HepG2 (cell line): ENCODE results near the gene GFOD1. TPM values are rescaled to one million over a fixed set of nuclear protein-coding genes. Genes with fewer than 3 reads are reported as not detected.

Experiments used
- ATAC-seq: fragments of 200-7000 bp; cut with Tn5 transposase; 3 replicates; pipeline ENCODE4 v1.9.1; 2020; ENCODE audit warnings: mild to moderate bottlenecking, moderate library complexity
- BruUV-seq: library from RNA; stranded (reverse); fragments of 400-500 nt; replicated peaks from 2 replicates; lab custom pipeline; 2021; lab: Mats Ljungman, UMichigan
- CTCF ChIA-PET: fragments of 300-600 bp; formaldehyde crosslinking; extraction: SDS; loops from one replicate; lab custom pipeline; 2021; ENCODE audit warnings: low total read pairs, inconsistent platforms, low intra/inter-chr PET ratio; lab: Yijun Ruan, JAX
- POLR2A ChIA-PET: fragments of 350-600 bp; sonication (Branson Sonifier 250); formaldehyde crosslinking; loops from one replicate; lab custom pipeline; 2020; ENCODE audit warnings: antibody characterized with exemption, inconsistent platforms; lab: Yijun Ruan, JAX
- DNase-seq: peaks from one replicate; pipeline ENCODE4 v3.0.0-alpha.2; 2015; ENCODE audit warnings: low spot score
- FAIRE-seq: peaks from 3 replicates; lab custom pipeline; 2011; peaks lifted over from hg19 to GRCh38; lab: Jason Lieb, UNC
- H2AFZ ChIP-seq: one replicate; pipeline ENCODE4 v1.6.1; 2011; ENCODE audit warnings: low read length, inconsistent platforms
- H3K27ac ChIP-seq: fragments of 300-600 bp; 3 replicates; pipeline ENCODE4 v1.8.0; 2011; ENCODE audit warnings: mixed run types, mild to moderate bottlenecking, mixed read lengths, low read length, inconsistent platforms; ENCODE audit not compliant: insufficient read depth; ENCODE audit errors: extremely low read length
- H3K27me3 ChIP-seq, 2 experiments: fragments of 200-600 bp in 1 of 2; 2 replicates in 1 of 2; 3 replicates in 1 of 2; pipeline versions ENCODE4 v1.6.0 to v1.8.0; 2011; ENCODE audit warnings: low read length in 2 of 2, mild to moderate bottlenecking in 2 of 2, moderate library complexity in 2 of 2, inconsistent platforms in 1 of 2; ENCODE audit not compliant: insufficient read depth in 2 of 2, control insufficient read depth in 1 of 2
- H3K36me3 ChIP-seq, 2 experiments: fragments of 200-600 bp in 1 of 2; replicated peaks in 1 of 2; 2 replicates in 1 of 2; 3 replicates in 1 of 2; pipeline versions ENCODE4 v1.5.1 to v1.8.0; 2011; ENCODE audit warnings: low read length in 2 of 2, inconsistent platforms in 1 of 2; ENCODE audit not compliant: insufficient read depth in 2 of 2, control insufficient read depth in 1 of 2
- H3K4me1 ChIP-seq: 2 replicates; pipeline ENCODE4 v1.5.1; 2012; ENCODE audit warnings: low read length, inconsistent platforms; ENCODE audit not compliant: insufficient read depth
- H3K4me2 ChIP-seq: 2 replicates; pipeline ENCODE4 v1.6.0; 2011; ENCODE audit warnings: low read depth, low read length, inconsistent platforms
- H3K4me3 ChIP-seq, 3 experiments: fragments of 200-600 bp in 1 of 3; sonication (generic), shearing (Covaris generic) in 1 of 3; replicated peaks in 1 of 3; 2 replicates each; pipeline ENCODE4 v1.5.1; 2011 to 2016; ENCODE audit warnings: low read length in 3 of 3, inconsistent platforms in 2 of 3, low read depth in 2 of 3, mild to moderate bottlenecking in 2 of 3, control low read depth in 1 of 3, mixed read lengths in 1 of 3; ENCODE audit not compliant: insufficient read depth in 1 of 3
- H3K79me2 ChIP-seq: one replicate; pipeline ENCODE4 v1.6.1; 2011; ENCODE audit warnings: low read length, inconsistent platforms; ENCODE audit not compliant: insufficient read depth
- H3K9ac ChIP-seq: 2 replicates; pipeline ENCODE4 v1.6.0; 2011; ENCODE audit warnings: mild to moderate bottlenecking, low read depth, low read length, inconsistent platforms; ENCODE audit not compliant: insufficient read depth
- H3K9me3 ChIP-seq: 2 replicates; pipeline ENCODE4 v1.5.1; 2012; ENCODE audit warnings: mild to moderate bottlenecking, low read length
- H4K20me1 ChIP-seq: 2 replicates; pipeline ENCODE4 v1.6.0; 2011; ENCODE audit warnings: inconsistent platforms, mild to moderate bottlenecking, low read length, moderate library complexity; ENCODE audit not compliant: insufficient read depth
- ATF7 ChIP-seq, 2 experiments: fragments of 450-650 bp in 1 of 2; sonication (generic) in 1 of 2; formaldehyde crosslinking in 1 of 2; IDR thresholded peaks; 2 replicates each; pipeline versions ENCODE4 v1.4.0 to v1.6.1; 2016 to 2020; ENCODE audit warnings: antibody characterized with exemption in 1 of 2, mild to moderate bottlenecking in 1 of 2, missing genetic modification reagents in 1 of 2
- BCL6 ChIP-seq: IDR thresholded peaks from 2 replicates; pipeline ENCODE4 v1.6.1; 2016; ENCODE audit warnings: missing genetic modification reagents, missing compliant biosample characterization
- CEBPB ChIP-seq: IDR thresholded peaks from 2 replicates; pipeline ENCODE4 v1.6.1; 2011; ENCODE audit warnings: low read depth, low read length, improper control_type of control experiment, borderline replicate concordance
- HNF4A ChIP-seq: sonication (generic); formaldehyde crosslinking; IDR thresholded peaks from 2 replicates; pipeline ENCODE4 v1.4.0; 2020; ENCODE audit warnings: missing genetic modification reagents
- TEAD2 ChIP-seq: sonication (generic); formaldehyde crosslinking; IDR thresholded peaks from 2 replicates; pipeline ENCODE4 v1.9.0; 2021; ENCODE audit warnings: missing genetic modification reagents
- ZEB1 ChIP-seq: IDR thresholded peaks from 2 replicates; pipeline ENCODE4 v1.6.1; 2012; ENCODE audit warnings: mild to moderate bottlenecking, low read depth, inconsistent platforms; ENCODE audit not compliant: insufficient replicate concordance
- ZNF646 ChIP-seq: sonication (generic); formaldehyde crosslinking; IDR thresholded peaks from 2 replicates; pipeline ENCODE4 v1.9.0; 2021; ENCODE audit warnings: mild to moderate bottlenecking, missing genetic modification reagents
- WGBS: methylation state at CpG from one replicate; pipeline ENCODE4 v1.1.6; 2017; ENCODE audit warnings: low lambda C conversion rate; 5-methylcytosine and 5-hydroxymethylcytosine counted together
- in situ Hi-C: cut with HindIII; loops from 2 replicates; pipeline ENCODE4 v1.10.0; 2017; ENCODE audit warnings: low pct_unique_long_range_greater_than_20kb; ENCODE audit not compliant: extremely low pct_ligation_motif_present
- intact Hi-C: fragments of 100-400 bp; cut with micrococcal nuclease; formaldehyde crosslinking; loops from one replicate; pipeline ENCODE4 v1.10.0; 2022; ENCODE audit not compliant: unreplicated experiment
- polyA plus RNA-seq, 8 experiments: library from polyadenylated mRNA; depleted of rRNA in 3 of 8; stranded (reverse) in 7 of 8; unstranded in 1 of 8; fragments of >200 nt; fragmentation: Illumina TruSeq in 4 of 8; extraction: Trizol in 4 of 8; gene quantifications; 2 replicates each; pipeline versions ENCODE4 v1.2.1 to v1.2.3, GENCODE V29; 2011 to 2016; ENCODE audit warnings: low read depth in 4 of 8, missing spikeins in 1 of 8, mixed read lengths in 1 of 8; ENCODE audit not compliant: insufficient read depth in 1 of 8
- total RNA-seq, 5 experiments: library from RNA; depleted of rRNA; stranded (reverse); fragments of >200 nt; fragmentation: Illumina TruSeq; extraction: Trizol; gene quantifications; 2 replicates each; pipeline ENCODE4 v1.2.3, GENCODE V29; 2016; ENCODE audit warnings: low read depth in 1 of 5

The GFOD1 gene
- total and polyA plus RNA-seq, 2 of the 13 experiments (the other 11 are each of a cell fraction or from before 2014, with no cell fraction given) = 1.9 to 6.4 TPM

DNA sequence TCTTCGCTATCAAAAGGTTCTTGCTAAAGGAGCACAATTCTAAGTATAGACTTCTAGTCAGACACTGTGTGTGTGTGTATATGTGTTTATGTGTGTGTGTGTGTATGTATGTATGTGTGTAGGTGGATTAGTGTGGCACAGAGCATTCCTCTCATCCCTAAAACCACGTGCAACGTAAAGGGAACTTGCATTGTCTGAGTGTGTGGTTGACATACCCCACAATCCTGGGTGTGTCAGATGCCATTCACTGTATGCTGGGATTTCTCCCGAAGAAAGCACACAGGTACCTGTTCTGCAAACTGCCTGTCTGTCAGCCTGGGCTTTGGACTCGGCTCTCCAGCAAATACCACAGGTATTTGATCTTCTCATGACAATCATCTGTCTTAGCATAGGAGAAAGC is 116.8 kb downstream of the GFOD1 start (continued):
- TF ChIP-seq ZNF646 (CRISPR knock-in tag) (peak; percentile 65; the same call in 1 of the 2 replicates), BCL6 (CRISPR knock-in tag) (peak; percentile 25; the same call in 1 of the 2 replicates), ZEB1 (peak; percentile 36), HNF4A (CRISPR knock-in tag) (peak; percentile 39)

DNA sequence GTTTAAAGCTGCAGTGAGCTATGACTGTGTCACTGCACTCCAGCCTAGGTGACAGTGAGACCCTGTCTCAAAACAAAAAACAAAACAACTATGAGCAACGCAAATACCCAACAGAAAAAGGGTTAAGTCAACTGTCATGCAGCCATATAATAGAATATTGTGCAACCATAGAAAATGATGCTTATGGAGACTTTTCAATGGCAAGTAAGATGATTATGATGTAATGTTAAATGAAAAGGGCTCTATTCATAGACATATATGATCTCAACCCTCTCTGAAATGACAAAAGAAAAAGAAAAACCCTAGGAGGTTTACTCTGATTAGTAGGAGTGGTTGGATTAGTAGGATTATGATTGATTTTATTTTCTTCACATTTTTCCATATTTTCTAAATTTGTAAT is 117.8 kb downstream of the GFOD1 start:
- FAIRE-seq (no peak), ATAC-seq (no peak), DNase-seq (no peak)
- BruUV-seq = no TSS peak
- TF ChIP-seq TEAD2 (CRISPR knock-in tag) (no peak), CEBPB (peak; percentile 66), ATF7 (IDR thresholded peaks at IDR 0.05) (peak; percentile 59), ATF7 (CRISPR knock-in tag; IDR thresholded peaks at IDR 0.05) (no peak)
- no peaks in the 10 kb centered on the region; the same call in 1 of the 2 replicates for H4K20me1 ChIP-seq
- no peaks in the 10 kb centered on the region for H3K27me3 ChIP-seq
- peaks cover 0 to 1% of the 10 kb centered on the region in 2 experiments; a peak in 1 of 5 replicates for H3K36me3 ChIP-seq
- H2AFZ ChIP-seq = no peak overlapping the region
- no peaks in the 10 kb centered on the region for H3K9me3 ChIP-seq
- CTCF ChIA-PET = no interaction called here
- POLR2A ChIA-PET = no interaction called here
- no peak overlapping the region for H3K9ac ChIP-seq
- in situ Hi-C loops = no loop called here
- peaks cover 16% of the 10 kb centered on the region for H3K4me1 ChIP-seq
- no peak overlapping the region for H3K27ac ChIP-seq
- 0% methylated on average over 1 of the region's 1 CpG for WGBS
- no peak overlapping the region for H3K4me3 ChIP-seq
- intact Hi-C loops = no loop called here
- H3K4me2 ChIP-seq = no peak overlapping the region
- H3K79me2 ChIP-seq = no peaks in the 10 kb centered on the region
